Lung microvascular endothelial cell (primary cell): ENCODE results near the gene CFAP97D2. TPM values are rescaled to one million over a fixed set of nuclear protein-coding genes. Genes with fewer than 3 reads are reported as not detected.
"Not testable (repeated sequence)": the region's sequence is repeated elsewhere in the genome, so short reads cannot be mapped to it uniquely, and the experiment has no call there.

Source experiments
- DNase-seq, 2 donors: peaks; one replicate each; pipeline versions ENCODE4 v3.0.0 to v3.0.0-alpha.2; 2010; ENCODE audit warnings: low read depth in 2 of 2
- total RNA-seq: library from RNA; depleted of rRNA; stranded (reverse); fragments of >200 nt; gene quantifications from 2 replicates; pipeline ENCODE4 v1.2.1, GENCODE V29; 2014

The CFAP97D2 gene
- total RNA-seq = not detected in 2 replicates

DNA sequence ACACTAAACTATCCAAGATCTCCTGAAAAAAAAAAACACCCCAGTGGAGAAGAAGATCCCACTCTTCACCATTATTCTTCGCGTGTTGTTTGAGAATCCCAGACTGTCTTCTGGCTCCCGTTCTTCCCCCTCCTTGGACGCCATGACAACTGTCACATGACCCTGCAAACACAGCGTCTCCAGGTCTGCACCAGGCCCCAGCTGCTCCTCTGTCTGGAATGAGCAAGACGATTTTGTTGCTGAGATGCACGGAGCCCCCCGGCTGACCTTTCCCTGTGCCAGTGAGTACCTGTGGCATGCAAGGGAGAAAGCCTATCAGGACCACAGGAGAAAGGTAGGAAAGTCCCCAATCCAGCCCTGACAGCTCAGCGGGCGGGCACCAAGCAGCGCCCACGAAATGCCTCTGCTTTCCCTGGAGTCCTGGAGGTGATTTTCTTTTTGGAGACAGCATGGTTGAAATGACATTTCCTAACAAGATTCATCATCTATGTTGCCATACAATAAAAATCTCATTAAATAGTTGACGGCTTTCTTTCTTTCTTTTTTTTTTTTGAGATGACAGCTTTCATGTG is at the start of gene CFAP97D2:
TSS of gene CFAP97D2 (plus strand) at position 171 of the 572 bp plus-strand sequence. CDS start at position 245, 74 bp downstream.
- DNase-seq = no peak

GRCh38 chr13:114129649-114130062 is 49.4 kb upstream of the CFAP97D2 start:
- peak; percentile 47 to 61 for DNase-seq

DNA sequence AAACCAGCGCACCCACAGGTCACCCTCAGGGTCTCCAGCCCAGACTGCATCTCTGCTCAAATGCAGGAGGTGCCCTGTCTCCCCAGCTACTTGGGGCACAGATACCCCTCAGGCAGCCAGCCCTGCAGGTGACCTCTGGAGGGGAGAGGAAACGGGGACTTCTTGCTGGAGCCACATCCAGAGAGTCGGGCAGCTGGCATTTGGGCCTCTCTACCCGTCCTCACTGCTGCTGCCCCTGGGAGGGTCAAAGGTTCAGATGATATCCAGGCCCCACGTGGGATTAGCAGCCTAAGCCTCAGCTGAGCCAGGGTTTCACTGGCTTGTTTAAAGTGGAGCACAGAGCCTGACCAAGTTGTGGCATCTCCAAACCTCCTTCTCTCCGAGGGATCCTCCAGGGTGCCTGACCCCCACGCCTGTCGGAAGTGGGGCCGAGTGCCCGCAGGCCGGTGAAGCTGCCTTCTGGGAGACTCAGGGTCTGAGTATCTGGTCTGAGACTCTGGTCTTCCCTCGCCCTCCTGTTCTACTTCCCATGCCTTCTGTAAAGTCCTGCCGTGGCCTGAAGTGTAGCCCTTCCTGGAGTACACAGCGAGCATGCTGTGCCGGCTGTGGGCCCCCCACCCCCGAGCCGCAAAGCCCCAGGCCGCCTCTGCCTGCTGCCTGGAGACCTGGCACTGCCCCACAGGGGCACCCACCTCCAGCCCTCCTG is 48.8 kb upstream of the CFAP97D2 start:
- DNase-seq = no peak

DNA sequence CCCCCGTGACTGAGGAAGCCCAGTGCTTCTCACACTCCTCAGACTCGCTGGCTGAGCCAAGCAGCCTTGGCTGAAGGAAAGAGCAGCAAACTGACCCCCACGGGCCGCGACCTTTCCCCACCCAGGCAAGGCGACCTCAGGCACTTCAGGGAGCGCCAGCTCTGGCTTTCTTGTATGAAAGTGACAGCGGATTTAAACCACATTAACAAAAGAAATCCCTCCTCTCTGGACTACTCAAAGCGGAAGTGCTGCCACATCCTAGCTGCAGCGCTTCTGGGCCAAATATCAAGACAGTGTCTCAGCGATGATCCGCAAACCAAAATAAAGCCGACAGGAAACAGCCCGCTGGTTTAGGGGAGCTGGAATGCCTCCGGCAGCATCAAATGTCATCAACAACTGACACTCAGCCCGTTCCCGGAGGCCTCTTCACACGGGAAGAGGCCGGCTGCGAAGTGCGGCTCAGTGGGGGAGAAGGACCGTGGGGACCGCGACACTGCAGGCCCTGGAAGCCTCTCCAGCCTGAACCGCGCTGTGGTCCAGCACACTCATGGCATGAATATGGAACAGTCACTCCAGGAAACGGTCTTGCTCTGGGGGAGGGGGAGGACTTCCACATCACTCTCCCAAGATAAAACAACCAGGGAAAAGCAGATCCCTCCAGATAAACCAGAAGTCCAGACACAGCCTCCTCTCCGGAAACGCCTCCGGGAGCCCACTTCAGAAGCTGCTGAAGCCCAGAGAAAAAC is 48.0 kb upstream of the CFAP97D2 start:
- DNase-seq = peak; percentile 75 to 86

GRCh38 chr13:114131583-114132418 is 47.3 kb upstream of the CFAP97D2 start:
- DNase-seq = peak; percentile 45 to 51

DNA sequence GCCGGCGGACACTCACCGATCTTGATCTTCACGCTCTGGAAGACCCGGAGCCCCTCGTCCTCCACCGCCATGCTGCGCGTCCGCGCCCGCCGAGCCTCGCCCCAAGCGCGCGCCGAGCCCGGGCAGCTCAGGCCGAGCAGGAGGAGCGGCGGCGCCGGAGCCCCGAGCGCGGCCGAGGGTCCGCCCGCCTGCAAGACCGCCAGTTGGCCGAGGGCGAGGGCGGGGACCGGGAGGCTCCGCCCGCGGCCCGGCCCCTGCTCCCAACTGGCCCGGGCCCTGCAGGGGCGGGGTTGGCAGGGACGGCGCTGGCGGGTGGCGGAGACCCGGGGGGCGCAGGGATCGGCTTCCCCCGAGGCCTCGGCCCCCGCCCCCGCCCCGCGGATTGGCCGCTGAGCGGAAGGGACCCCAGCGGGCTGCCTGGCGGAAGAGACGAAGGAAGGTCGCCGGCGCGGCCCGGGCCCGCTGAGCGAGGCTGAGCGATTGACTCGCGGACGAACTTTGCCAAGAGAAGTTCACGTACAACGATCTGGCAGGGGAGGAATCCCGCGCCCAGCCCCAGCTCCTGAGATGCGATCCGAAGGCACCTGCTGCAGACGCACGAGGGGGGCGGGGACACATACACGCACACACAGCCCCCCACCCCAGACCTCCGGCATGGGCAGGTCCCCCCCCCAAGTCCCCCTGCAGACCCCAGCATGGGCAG is 46.5 kb upstream of the CFAP97D2 start, which contains the start of gene RASA3:
TSS of gene RASA3 (minus strand) at position 205 of the 703 bp plus-strand sequence. CDS start at position 71, 134 bp downstream.
- peak; percentile 85 to 91 for DNase-seq

GRCh38 chr13:114133126-114133525 is 45.9 kb upstream of the CFAP97D2 start:
- not testable (repeated sequence) for DNase-seq

GRCh38 chr13:114133552-114133951 is 45.5 kb upstream of the CFAP97D2 start:
- not testable (repeated sequence) for DNase-seq

DNA sequence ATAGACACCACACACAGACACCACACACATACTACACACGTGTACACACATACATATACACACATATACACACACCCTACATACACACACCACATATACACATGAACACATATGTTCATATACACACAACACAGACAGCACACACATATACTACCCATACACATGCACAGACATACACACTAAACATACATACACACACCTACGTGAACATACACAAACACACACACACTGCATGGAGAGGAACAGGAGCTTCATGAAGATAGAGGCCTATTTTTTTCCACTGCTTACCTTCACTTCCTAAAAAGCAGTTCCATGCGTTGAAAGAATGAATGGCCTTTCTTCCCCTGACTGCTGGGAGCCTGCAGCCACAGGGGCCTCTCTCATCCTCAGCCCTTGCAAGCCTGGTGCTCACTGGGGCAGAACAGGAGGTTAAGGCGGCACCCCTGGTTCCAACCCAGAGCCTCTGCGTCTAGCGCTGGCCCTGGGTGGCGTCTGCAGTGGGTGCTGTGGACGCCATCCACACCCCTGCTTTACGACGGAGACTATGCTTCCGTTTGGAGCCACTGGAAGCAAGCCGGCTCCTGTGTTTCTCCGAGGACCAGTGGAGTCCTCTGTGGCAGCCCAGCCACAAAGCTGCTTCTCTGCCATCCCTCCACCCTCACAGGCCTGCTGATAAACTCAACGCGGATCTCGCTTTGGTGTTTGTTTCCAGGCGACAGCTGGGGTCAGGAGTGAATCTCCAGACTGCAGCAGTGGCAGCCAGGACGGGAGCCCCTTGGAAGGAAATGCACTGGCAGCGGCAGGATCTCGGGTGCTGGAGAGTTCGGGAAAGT is 44.7 kb upstream of the CFAP97D2 start:
- no peak for DNase-seq

DNA sequence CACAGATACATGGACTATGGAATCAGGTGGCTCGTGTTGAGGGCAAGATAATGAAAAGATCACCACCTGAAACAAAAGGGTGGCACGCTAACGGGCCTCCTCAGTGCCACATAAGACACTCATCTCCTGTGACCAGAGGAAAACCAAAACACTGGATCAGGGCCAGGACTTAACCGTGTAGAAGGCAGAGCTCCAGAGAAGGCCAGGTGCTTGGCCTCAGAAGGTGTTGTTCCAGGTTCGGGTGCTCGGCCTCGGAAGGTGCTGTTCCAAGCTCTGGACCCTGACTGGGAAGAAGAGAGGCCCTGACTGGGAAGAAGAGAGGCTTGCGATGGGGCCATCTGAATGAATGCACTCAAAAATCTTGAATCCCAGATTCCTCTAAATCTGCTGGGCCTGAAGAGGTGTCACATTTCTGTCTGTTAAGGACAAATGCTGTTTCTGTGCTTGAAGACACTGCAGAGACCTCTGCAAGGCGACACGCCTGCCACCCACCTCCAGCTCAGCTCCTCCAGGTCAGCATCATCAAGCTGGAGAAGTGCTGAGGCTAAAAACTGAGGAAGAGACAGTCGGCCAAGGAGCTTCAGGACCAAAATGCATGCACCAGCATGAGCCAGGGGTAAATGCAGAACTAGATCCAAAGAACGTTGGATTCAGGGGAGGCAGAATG is 44.0 kb upstream of the CFAP97D2 start:
- DNase-seq = no peak

DNA sequence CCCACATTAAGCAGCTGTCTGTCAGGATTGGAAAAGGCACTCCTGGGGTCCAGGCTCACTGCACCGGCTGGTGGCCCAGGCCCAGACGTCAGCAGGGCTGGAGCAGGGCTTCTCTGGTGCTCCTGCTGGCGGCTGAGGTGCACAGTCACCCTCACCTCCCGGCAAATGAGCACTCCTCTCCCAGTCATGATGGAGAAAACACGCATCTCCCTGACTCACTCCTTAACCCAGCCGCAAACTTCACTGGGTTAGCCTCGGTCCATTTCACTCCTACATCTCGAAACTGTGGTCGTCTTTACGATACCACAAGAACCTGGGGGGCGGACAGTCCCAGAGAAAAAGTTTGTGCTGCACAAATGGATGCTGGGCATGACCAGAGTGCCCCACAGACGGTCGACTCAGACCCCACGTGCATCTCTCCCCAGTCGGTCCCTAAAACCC is 43.3 kb upstream of the CFAP97D2 start:
- no peak for DNase-seq

DNA sequence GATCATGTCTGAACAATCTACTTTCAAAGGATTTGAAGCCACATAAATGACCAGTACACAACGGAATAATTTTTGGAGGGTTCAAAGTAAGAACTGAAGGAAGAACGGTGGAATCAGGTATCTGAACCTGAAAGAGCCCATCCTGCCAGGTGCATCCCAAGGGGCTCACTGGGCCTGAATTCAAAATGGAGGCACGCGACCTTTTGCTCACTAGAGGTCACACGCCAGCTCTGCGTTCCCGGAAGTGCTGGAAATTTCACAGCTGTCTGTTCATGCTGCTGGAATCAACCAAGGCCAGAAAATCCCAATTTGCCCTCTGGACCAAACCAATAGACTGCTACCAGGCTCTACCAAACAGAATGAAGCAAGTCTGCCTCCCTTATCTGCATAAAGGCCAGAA is 42.5 kb upstream of the CFAP97D2 start:
- no peak for DNase-seq

DNA sequence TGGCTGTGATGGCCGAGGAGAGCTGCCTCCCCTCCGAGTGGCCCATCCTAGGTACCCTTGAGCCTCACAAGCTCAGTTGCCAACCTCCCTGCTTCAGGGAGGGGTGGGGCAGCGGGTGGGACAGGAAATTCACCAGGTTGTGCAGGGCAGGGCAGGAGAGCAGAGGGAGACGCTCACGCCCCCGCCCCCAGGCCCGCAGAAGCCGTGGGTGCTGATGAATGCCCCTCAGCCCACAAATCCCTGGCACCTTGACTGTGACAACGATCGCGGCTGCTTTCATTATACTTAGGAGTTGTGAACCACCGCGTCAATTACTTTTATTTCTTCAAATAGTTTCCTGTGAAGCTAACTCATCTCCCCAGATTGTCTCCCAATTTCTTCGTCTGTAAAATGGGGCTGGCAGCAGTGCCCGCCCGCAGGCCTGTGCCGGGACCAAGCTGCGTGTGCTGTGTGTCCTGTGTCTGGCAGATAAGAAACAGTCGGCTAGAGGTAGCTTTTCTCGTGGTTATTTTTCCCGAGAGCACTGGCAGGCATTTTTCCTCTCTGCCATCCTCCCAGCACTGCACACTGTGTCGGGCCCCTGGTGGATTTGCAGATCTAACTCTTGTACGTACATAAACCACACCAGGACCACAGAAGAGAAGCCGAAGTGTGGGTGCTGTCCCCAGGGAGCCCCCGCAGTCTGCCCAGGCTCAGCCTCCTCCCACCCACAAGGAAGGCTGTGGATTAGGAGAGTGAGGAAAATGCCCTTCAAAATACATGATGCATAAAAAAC is 38.7 kb upstream of the CFAP97D2 start:
- DNase-seq = no peak

DNA sequence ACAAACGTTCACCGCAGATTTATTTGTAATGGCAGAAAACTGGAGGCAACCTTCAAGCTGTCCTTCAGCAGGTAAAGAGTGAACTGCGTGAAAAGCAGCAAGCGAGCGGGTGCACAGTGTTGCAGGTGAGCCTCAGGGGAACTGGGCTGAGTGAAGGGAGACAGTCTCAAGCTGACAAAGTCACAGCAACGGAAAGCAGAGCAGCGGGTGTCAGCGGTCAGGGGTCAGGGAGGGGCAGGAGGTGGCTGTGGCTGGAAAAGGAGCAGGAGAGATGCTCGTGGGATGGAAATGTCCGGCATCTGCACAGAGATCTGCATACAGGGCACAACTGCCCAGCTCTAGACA is 38.2 kb upstream of the CFAP97D2 start:
- DNase-seq = no peak

- DNase-seq = no peak
These were observed 37.6 kb upstream of the CFAP97D2 start for GRCh38 chr13:114141261-114141996.

DNA sequence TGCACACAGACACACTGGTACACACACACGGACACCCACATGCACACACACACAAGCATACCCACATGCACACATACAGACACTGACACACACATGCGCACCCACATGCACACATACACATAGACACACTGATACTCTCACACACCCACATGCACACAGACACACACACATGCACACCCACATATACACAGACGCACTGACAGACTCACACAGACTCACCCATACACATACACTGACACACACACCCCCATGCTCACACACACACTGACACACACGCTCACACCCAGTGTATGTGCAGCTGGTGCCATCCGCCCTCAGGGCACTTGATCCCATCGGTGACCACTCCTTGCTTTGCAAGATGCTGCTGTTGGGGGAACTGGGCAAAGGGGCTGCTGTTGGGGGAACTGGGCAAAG is 36.9 kb upstream of the CFAP97D2 start:
- DNase-seq = no peak

GRCh38 chr13:114142640-114143490 is 36.2 kb upstream of the CFAP97D2 start:
- no peak for DNase-seq
